Smooth muscle cell (in vitro differentiated cells): Measurements from ENCODE around the gene ZBTB18. TPM values are rescaled to one million over a fixed set of nuclear protein-coding genes. Genes with fewer than 3 reads are reported as not detected.

Source experiments
- DNase-seq: peaks from one replicate; lab custom pipeline; 2025; ENCODE audit not compliant: unreplicated experiment; lab: John Stamatoyannopoulos, UW
- H2AFZ ChIP-seq: fragments of 200-600 bp; sonication (generic); 2 replicates; pipeline ENCODE4 v1.6.0; 2016; ENCODE audit warnings: antibody characterized with exemption, low read depth, mild to moderate bottlenecking
- H3F3A ChIP-seq: fragments of 200-600 bp; sonication (generic); 2 replicates; pipeline ENCODE4 v1.6.0; 2017; ENCODE audit warnings: antibody characterized with exemption, low read depth
- H3K27ac ChIP-seq: fragments of 200-600 bp; sonication (generic); 2 replicates; pipeline ENCODE4 v1.5.1; 2016; ENCODE audit warnings: low read depth, mild to moderate bottlenecking
- H3K27me3 ChIP-seq: fragments of 200-600 bp; sonication (generic); 2 replicates; pipeline ENCODE4 v1.6.1; 2016; ENCODE audit warnings: low read depth, mild to moderate bottlenecking
- H3K36me3 ChIP-seq: fragments of 200-600 bp; sonication (generic); 2 replicates; pipeline ENCODE4 v1.5.1; 2016; ENCODE audit warnings: low read depth
- H3K4me1 ChIP-seq: fragments of 200-600 bp; sonication (generic); 2 replicates; pipeline ENCODE4 v1.5.1; 2016; ENCODE audit warnings: low read depth
- H3K4me2 ChIP-seq: fragments of 200-600 bp; sonication (generic); 2 replicates; pipeline ENCODE4 v1.6.0; 2016; ENCODE audit warnings: mild to moderate bottlenecking
- H3K4me3 ChIP-seq: fragments of 200-600 bp; sonication (generic); 2 replicates; pipeline ENCODE4 v1.5.1; 2016; ENCODE audit warnings: mild to moderate bottlenecking
- H3K79me2 ChIP-seq: fragments of 200-600 bp; sonication (generic); 2 replicates; pipeline ENCODE4 v1.6.0; 2016; ENCODE audit warnings: low read depth, mild to moderate bottlenecking
- H3K9ac ChIP-seq: fragments of 200-600 bp; sonication (generic); 2 replicates; pipeline ENCODE4 v1.6.0; 2016; ENCODE audit warnings: low read depth
- H3K9me3 ChIP-seq: fragments of 200-600 bp; sonication (generic); replicated peaks from 2 replicates; pipeline ENCODE4 v1.5.1; 2016; ENCODE audit warnings: low read depth
- H4K20me1 ChIP-seq: fragments of 200-600 bp; sonication (generic); 2 replicates; pipeline ENCODE4 v1.6.0; 2016; ENCODE audit warnings: low read depth
- WGBS: methylation state at CpG from one replicate; pipeline ENCODE4 v1.1.7; 2016; ENCODE audit warnings: low lambda C conversion rate; 5-methylcytosine and 5-hydroxymethylcytosine counted together
- polyA plus RNA-seq: library from polyadenylated mRNA; unstranded; fragments of >200 nt; fragmentation: Nextera tagmentation; extraction: Ambion mirVana; gene quantifications from 2 replicates; pipeline ENCODE4 v1.2.1, GENCODE V29; 2016
- total RNA-seq: library from RNA; depleted of rRNA; stranded (reverse); fragments of >200 nt; gene quantifications from 2 replicates; pipeline ENCODE4 v1.2.3, GENCODE V29; 2014
- TF ChIP-seq, protein P1 (sequence below): fragments of 200-600 bp; sonication (generic); IDR thresholded peaks from 2 replicates; pipeline ENCODE4 v1.5.1; 2017; ENCODE audit warnings: borderline replicate concordance, mild to moderate bottlenecking, antibody characterized with exemption; ENCODE audit not compliant: insufficient read depth, poor library complexity, severe bottlenecking

ZBTB18 gene
- 4.6 and 8.1 TPM in 2 replicates for total RNA-seq
- 0.29 and 0.89 TPM in 2 replicates for polyA plus RNA-seq

DNA sequence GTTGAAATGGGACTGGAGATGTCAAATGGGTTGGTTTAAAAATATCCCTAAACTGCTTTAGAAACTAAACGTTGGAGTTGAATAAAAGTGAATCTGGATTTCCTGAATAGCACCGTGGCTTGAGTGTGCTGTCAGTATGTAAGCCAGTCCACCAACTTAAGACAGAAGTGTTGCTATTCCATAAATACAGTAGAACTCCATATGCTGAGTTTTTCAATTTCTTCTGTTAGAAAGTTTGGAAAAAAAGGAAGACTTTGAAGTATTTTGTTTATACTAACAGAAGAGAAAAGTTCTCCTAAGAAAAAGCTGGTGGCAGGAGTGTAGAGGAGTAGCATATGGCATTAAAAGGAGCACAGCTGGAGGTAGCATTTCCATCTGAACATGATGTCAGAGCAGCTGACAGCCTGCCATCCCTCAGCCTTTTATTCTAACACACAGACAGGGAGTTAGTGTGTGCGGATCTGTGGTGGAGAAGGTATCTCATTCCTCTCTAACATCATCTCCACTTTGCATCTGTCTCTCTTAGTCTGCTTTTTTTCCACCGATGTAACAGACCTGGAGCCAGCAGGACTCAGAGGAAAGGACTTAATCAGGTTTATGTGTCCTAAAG, at the start of gene ZBTB18:
Gene ZBTB18, plus strand, starts transcription at position 449 of the 610 bp plus-strand sequence. Its CDS starts 149 bp downstream, at position 598.
- DNase-seq, result no peak
- WGBS, result 4% methylated on average over 4 of the region's 4 CpGs
- peak within 1 kb of the TSS; percentile 97 for H3K4me2 ChIP-seq
- peaks cover 45% of the 10 kb centered on the region for H3K4me1 ChIP-seq
- TF ChIP-seq, protein P1, sequence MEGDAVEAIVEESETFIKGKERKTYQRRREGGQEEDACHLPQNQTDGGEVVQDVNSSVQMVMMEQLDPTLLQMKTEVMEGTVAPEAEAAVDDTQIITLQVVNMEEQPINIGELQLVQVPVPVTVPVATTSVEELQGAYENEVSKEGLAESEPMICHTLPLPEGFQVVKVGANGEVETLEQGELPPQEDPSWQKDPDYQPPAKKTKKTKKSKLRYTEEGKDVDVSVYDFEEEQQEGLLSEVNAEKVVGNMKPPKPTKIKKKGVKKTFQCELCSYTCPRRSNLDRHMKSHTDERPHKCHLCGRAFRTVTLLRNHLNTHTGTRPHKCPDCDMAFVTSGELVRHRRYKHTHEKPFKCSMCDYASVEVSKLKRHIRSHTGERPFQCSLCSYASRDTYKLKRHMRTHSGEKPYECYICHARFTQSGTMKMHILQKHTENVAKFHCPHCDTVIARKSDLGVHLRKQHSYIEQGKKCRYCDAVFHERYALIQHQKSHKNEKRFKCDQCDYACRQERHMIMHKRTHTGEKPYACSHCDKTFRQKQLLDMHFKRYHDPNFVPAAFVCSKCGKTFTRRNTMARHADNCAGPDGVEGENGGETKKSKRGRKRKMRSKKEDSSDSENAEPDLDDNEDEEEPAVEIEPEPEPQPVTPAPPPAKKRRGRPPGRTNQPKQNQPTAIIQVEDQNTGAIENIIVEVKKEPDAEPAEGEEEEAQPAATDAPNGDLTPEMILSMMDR, result no peak
- no peaks in the 10 kb centered on the region for H3K9me3 ChIP-seq
- H3F3A ChIP-seq, result peaks cover 21% of the 10 kb centered on the region
- H3K27ac ChIP-seq, result peak within 1 kb of the TSS; percentile 30
- peaks cover 28% of the 10 kb centered on the region for H3K79me2 ChIP-seq
- H3K27me3 ChIP-seq, result no peaks in the 10 kb centered on the region
- peak within 1 kb of the TSS; percentile 71 for H3K4me3 ChIP-seq
- H4K20me1 ChIP-seq, result peaks cover 53% of the 10 kb centered on the region
- no peaks in the 10 kb centered on the region for H3K36me3 ChIP-seq
- no peak within 1 kb of the TSS for H3K9ac ChIP-seq
- H2AFZ ChIP-seq, result no peak within 1 kb of the TSS

- no peaks in the 10 kb centered on the region for H3K79me2 ChIP-seq
- H3K9me3 ChIP-seq, result no peaks in the 10 kb centered on the region
- H3K4me1 ChIP-seq, result no peaks in the 10 kb centered on the region
- no peak overlapping the region for H3K9ac ChIP-seq
- no peaks in the 10 kb centered on the region for H3F3A ChIP-seq
- TF ChIP-seq, protein P1, result no peak
- no peak for DNase-seq
- H3K27me3 ChIP-seq, result no peaks in the 10 kb centered on the region
- H3K36me3 ChIP-seq, result no peaks in the 10 kb centered on the region
- H2AFZ ChIP-seq, result no peak overlapping the region
- no peak overlapping the region for H3K4me2 ChIP-seq
- 81% methylated on average over 3 of the region's 3 CpGs for WGBS
- no peak overlapping the region for H3K4me3 ChIP-seq
- H3K27ac ChIP-seq, result no peak overlapping the region
- no peaks in the 10 kb centered on the region for H4K20me1 ChIP-seq
Observed at GRCh38 chr1:244002721-244003120, 48.4 kb upstream of the ZBTB18 start.

DNA sequence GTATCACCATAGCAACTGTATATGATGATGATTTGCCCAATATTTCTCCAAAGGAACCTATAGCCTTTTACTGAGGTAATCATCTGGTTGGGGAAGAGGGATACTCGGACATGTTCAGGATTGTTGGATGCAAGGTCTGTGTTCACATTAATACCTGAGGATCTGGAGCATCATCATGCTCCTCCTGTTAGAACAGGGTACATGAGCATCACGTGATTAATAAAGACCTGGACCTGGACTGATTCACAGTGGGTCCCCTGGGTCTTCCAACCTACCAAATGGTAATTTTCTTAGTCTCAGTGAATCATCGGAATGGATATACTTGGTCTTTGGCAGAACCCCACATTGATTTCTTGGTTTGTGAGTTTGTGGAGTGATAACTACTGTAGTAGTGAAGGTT, 45.6 kb upstream of the ZBTB18 start:
- DNase-seq, result no peak
- H3K9me3 ChIP-seq, result no peaks in the 10 kb centered on the region
- TF ChIP-seq, protein P1, result no peak
- no peaks in the 10 kb centered on the region for H3K27me3 ChIP-seq
- no peaks in the 10 kb centered on the region for H3K4me1 ChIP-seq
- H3K4me2 ChIP-seq, result no peak overlapping the region
- H3F3A ChIP-seq, result no peaks in the 10 kb centered on the region
- H3K27ac ChIP-seq, result no peak overlapping the region
- no peak overlapping the region for H3K9ac ChIP-seq
- WGBS, result 85% methylated on average over 3 of the region's 3 CpGs
- H3K36me3 ChIP-seq, result no peaks in the 10 kb centered on the region
- H2AFZ ChIP-seq, result no peak overlapping the region
- H3K4me3 ChIP-seq, result no peak overlapping the region
- H4K20me1 ChIP-seq, result no peaks in the 10 kb centered on the region
- no peaks in the 10 kb centered on the region for H3K79me2 ChIP-seq

- H4K20me1 ChIP-seq, result no peaks in the 10 kb centered on the region
- 60% methylated on average over 3 of the region's 3 CpGs for WGBS
- no peak overlapping the region for H3K9ac ChIP-seq
- H3K4me3 ChIP-seq, result no peak overlapping the region
- DNase-seq, result no peak
- no peaks in the 10 kb centered on the region for H3K36me3 ChIP-seq
- no peak overlapping the region for H3K27ac ChIP-seq
- no peak overlapping the region for H2AFZ ChIP-seq
- no peak overlapping the region for H3K4me2 ChIP-seq
- no peaks in the 10 kb centered on the region for H3K79me2 ChIP-seq
- TF ChIP-seq, protein P1, result no peak
- no peaks in the 10 kb centered on the region for H3K9me3 ChIP-seq
- no peaks in the 10 kb centered on the region for H3F3A ChIP-seq
- no peaks in the 10 kb centered on the region for H3K4me1 ChIP-seq
- H3K27me3 ChIP-seq, result no peaks in the 10 kb centered on the region
Observed at GRCh38 chr1:244006381-244006901, 44.6 kb upstream of the ZBTB18 start.
